ENCODE data around the gene POPDC3. TPM values are rescaled to one million over a fixed set of nuclear protein-coding genes. Genes with fewer than 3 reads are reported as not detected.

POPDC3 gene
- total and polyA plus RNA-seq, 7 donors, result 80.1 to 271 (median 124) TPM

DNA sequence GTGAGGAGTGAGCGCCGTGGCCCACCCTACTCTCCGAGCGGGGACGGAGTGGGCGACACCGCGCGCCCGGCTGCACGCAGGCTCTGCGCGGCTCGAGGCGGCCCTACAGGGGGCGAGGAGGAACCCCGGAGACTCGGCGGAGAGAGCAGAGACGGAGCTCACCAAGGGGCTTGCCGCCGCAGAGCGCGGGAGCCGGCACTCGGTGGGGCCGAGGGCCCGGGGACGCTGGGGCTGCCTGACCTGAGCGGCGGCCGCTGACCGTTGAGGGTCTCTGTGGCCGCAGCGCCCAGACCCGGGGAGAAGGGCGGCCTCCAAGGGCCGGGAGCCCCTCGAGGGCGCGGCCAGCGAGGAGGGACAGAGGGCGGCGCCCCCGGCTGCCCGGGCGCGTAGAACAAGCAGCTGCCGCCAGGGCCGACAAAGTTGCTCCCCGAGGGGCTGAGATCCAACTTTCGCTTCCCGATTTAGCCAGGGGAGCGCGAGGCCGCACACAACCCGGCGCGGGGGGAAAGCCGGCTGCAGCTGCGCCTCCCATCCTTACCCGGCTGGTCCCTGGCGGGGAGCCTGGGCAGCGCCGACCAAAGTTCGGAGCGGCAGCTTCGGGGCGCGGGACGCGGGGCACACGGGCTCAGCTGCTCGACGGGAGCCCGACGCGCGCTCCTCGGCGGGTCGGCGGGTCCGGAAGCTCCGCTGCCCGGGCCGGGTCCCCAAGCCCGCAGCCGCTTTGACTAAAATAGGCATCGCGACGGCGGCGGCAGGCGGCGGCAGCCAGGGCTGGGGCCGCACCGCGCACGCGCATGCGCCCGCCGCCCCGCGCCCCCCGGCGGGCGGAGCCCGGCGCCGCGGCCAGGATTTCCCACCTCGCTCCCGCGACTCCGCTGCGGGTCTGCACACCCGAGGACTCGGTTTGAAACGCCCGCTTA lies 43.1 kb downstream of the POPDC3 start:
- peak; percentile 75 to 92 for DNase-seq
- TF ChIP-seq, protein P1, sequence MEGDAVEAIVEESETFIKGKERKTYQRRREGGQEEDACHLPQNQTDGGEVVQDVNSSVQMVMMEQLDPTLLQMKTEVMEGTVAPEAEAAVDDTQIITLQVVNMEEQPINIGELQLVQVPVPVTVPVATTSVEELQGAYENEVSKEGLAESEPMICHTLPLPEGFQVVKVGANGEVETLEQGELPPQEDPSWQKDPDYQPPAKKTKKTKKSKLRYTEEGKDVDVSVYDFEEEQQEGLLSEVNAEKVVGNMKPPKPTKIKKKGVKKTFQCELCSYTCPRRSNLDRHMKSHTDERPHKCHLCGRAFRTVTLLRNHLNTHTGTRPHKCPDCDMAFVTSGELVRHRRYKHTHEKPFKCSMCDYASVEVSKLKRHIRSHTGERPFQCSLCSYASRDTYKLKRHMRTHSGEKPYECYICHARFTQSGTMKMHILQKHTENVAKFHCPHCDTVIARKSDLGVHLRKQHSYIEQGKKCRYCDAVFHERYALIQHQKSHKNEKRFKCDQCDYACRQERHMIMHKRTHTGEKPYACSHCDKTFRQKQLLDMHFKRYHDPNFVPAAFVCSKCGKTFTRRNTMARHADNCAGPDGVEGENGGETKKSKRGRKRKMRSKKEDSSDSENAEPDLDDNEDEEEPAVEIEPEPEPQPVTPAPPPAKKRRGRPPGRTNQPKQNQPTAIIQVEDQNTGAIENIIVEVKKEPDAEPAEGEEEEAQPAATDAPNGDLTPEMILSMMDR (IDR thresholded peaks at IDR 0.05), result peak; percentile 21
- no peaks in the 10 kb centered on the region for H3K9me3 ChIP-seq
- peak overlapping the region; percentile 84 for H3K4me3 ChIP-seq
- WGBS, 3 donors, result 0 to 1% (median 1%) methylated on average over 101 to 122 of the region's 122 CpGs
- H3K36me3 ChIP-seq (ENCODE audit: insufficient read depth in 1 of 2, low read depth in 1 of 2), result peaks cover 0 to 25% of the 10 kb centered on the region in 2 donors
- no peaks in the 10 kb centered on the region for H3K27me3 ChIP-seq (ENCODE audit: insufficient read depth in 3 of 3, low read length in 2 of 3)
- peak; percentile 85 to 88 (median 86) for ATAC-seq
- intact Hi-C loops (cut with DNase I), result loop anchor here in 1 of 2 donors (5.0 kb wide), 4 partner anchors 41 to 266 kb away; partner anchors contain the start of gene PREP
- H3K4me1 ChIP-seq, result peaks cover 38% of the 10 kb centered on the region
- H3K27ac ChIP-seq, result peak overlapping the region; percentile 97

DNA sequence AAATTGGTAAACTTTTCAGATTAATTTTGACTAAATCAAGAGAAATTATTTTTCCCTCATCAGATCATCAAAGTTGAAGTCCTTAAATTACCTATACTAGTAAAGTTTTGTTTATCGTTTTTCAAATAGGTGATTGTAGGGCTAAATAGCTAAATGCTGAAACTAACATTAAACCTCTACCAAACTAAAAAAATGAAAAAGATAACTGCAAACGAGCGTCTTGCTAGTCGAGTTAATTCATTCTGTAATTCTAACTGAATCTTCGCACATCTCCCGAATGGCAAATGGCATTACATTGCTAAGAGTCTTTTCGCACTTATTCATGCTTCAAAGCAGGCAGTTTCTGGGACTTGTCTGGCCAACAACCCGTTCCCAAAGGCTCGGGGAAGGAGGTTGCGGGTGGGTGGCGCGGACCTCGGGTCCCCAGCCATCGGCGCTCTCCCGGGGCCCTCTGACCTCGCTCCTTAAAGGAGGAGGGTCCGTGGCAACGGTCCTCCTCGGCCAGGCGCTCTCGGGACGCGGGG lies 43.8 kb downstream of the POPDC3 start:
- H3K4me1 ChIP-seq, result peaks cover 38% of the 10 kb centered on the region
- H3K27ac ChIP-seq, result peak overlapping the region; percentile 97
- H3K36me3 ChIP-seq (ENCODE audit: insufficient read depth in 1 of 2, low read depth in 1 of 2), result peaks cover 0 to 23% of the 10 kb centered on the region in 2 donors
- DNase-seq, result peak in 1 of 2 donors; percentile 21
- no peaks in the 10 kb centered on the region for H3K9me3 ChIP-seq
- H3K4me3 ChIP-seq, result peak overlapping the region; percentile 84
- no peaks in the 10 kb centered on the region for H3K27me3 ChIP-seq (ENCODE audit: insufficient read depth in 3 of 3, low read length in 2 of 3)
- 2 to 4% (median 2%) methylated on average over 19 to 24 of the region's 24 CpGs for WGBS, 3 donors
- TF ChIP-seq, protein P1 (IDR thresholded peaks at IDR 0.05), result no peak
- ATAC-seq, result peak in 1 of 4 donors; percentile 49
- intact Hi-C loops (cut with DNase I), result loop anchor here in 1 of 2 donors (5.0 kb wide), 4 partner anchors 41 to 266 kb away; partner anchors contain the start of gene PREP

DNA sequence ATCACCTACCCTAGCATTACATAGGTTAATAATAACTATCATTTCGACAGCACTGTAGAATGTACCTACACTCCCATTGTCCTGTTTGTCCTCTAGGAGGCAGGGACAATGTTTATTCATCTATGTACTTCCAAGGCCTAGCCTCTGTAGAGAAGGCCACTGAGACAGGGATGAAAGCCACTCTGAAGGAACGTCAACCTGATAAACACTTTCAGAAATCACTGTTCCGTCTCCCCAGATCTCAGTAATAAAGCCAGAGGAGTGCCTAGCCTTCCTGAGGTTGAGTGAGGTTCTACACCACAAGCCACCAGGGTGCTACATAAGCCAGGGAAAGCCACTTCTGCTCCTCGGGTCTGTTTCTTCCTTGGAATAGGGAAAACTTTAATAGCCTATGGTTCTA lies 44.8 kb downstream of the POPDC3 start:
- H3K4me1 ChIP-seq, result peaks cover 38% of the 10 kb centered on the region
- DNase-seq (no peak), ATAC-seq (peak; percentile 32 to 66 (median 58))
- intact Hi-C loops (cut with DNase I), result loop anchor here in 1 of 2 donors (5.0 kb wide), 4 partner anchors 42 to 267 kb away; partner anchors contain the start of gene PREP
- H3K27me3 ChIP-seq (ENCODE audit: insufficient read depth in 3 of 3, low read length in 2 of 3), result no peaks in the 10 kb centered on the region
- peaks cover 0 to 18% of the 10 kb centered on the region in 2 donors for H3K36me3 ChIP-seq (ENCODE audit: insufficient read depth in 1 of 2, low read depth in 1 of 2)
- H3K4me3 ChIP-seq, result peak overlapping the region; percentile 84
- peak overlapping the region; percentile 97 for H3K27ac ChIP-seq
- H3K9me3 ChIP-seq, result no peaks in the 10 kb centered on the region
- TF ChIP-seq, protein P1 (IDR thresholded peaks at IDR 0.05), result peak; percentile 29
- WGBS, 3 donors, result 20 to 39% (median 26%) methylated on average over 4 of the region's 4 CpGs

DNA sequence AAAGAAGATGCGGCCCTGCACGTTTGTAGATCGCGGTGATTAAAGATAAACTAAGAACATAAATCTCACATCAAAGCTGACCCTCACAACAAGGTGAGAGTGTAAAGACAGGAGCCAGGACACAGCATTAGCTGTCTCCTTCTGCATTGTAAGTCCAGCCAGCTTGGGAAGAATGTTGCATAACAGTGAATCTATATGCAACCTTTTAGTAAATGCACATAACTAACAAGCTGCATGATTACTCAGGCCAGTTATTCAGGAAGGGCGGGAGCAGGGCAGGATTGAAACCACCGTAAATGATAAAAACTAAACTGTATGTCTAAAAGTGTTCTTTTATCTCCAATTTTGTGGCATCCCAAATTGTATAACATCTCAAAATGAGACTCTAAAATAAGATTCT lies 57.1 kb downstream of the POPDC3 start:
- H3K36me3 ChIP-seq (ENCODE audit: insufficient read depth in 1 of 2, low read depth in 1 of 2), result peaks cover 3 to 94% of the 10 kb centered on the region in 2 donors
- WGBS, 3 donors, result 67 to 75% (median 69%) methylated on average over 6 of the region's 6 CpGs
- intact Hi-C loops (cut with DNase I), result no loop called here

More for the DNA sequence above, 57.1 kb downstream of the POPDC3 start:
- no peaks in the 10 kb centered on the region for H3K9me3 ChIP-seq
- H3K4me3 ChIP-seq, result no peak overlapping the region
- TF ChIP-seq, protein P1 (IDR thresholded peaks at IDR 0.05), result no peak
- H3K27me3 ChIP-seq (ENCODE audit: insufficient read depth in 3 of 3, low read length in 2 of 3), result no peaks in the 10 kb centered on the region
- H3K4me1 ChIP-seq, result no peaks in the 10 kb centered on the region
- DNase-seq (no peak), ATAC-seq (no peak)
- H3K27ac ChIP-seq, result no peak overlapping the region

Measured in psoas muscle (tissue), 8 donors.